RWPE2 (cell line): ENCODE results near the gene P3R3URF.

Experiments
- ATAC-seq: fragments of 200-7000 bp; cut with Tn5 transposase; 3 replicates; pipeline ENCODE4 v1.9.1; 2021; ENCODE audit warnings: low read depth
- DNase-seq: peaks from one replicate; pipeline ENCODE4 v3.0.0-alpha.2; 2020; ENCODE audit warnings: low spot score
- H3K27ac ChIP-seq: fragments of 450-650 bp; 2 replicates; pipeline ENCODE4 v1.5.1; 2017; ENCODE audit warnings: mild to moderate bottlenecking; ENCODE audit not compliant: poor library complexity, severe bottlenecking
- H3K27me3 ChIP-seq: fragments of 250-450 bp; sonication (Bioruptor Pico); 2 replicates; pipeline ENCODE4 v1.5.1; 2021; ENCODE audit warnings: mild to moderate bottlenecking, moderate library complexity; ENCODE audit not compliant: insufficient read depth, poor library complexity, severe bottlenecking
- H3K36me3 ChIP-seq: fragments of 250-450 bp; sonication (Bioruptor Pico); 2 replicates; pipeline ENCODE4 v1.5.1; 2020; ENCODE audit warnings: low read depth, mild to moderate bottlenecking, moderate library complexity
- H3K4me1 ChIP-seq: fragments of 250-450 bp; sonication (Bioruptor Pico); 2 replicates; pipeline ENCODE4 v1.5.1; 2021; ENCODE audit warnings: mild to moderate bottlenecking, moderate library complexity; ENCODE audit not compliant: insufficient read depth, poor library complexity, severe bottlenecking
- H3K4me3 ChIP-seq: fragments of 250-450 bp; sonication (Bioruptor Pico); 2 replicates; pipeline ENCODE4 v1.5.1; 2021; ENCODE audit warnings: mild to moderate bottlenecking, moderate library complexity; ENCODE audit not compliant: severe bottlenecking
- H3K9me3 ChIP-seq: fragments of 250-450 bp; sonication (Bioruptor Pico); 2 replicates; pipeline ENCODE4 v1.5.1; 2021; ENCODE audit warnings: mild to moderate bottlenecking, moderate library complexity; ENCODE audit not compliant: severe bottlenecking
- CTCF ChIP-seq: fragments of 450-650 bp; IDR thresholded peaks from one replicate; pipeline ENCODE4 v1.5.1; 2017; ENCODE audit warnings: mild to moderate bottlenecking, moderate library complexity; ENCODE audit not compliant: poor library complexity, severe bottlenecking

P3R3URF gene

GRCh38 chr1:46158312-46159281, 17.7 kb downstream of the P3R3URF start:
- no peak overlapping the region for H3K4me3 ChIP-seq
- ATAC-seq, result no peak
- H3K9me3 ChIP-seq, result no peaks in the 10 kb centered on the region
- no peak overlapping the region for H3K27ac ChIP-seq
- no peaks in the 10 kb centered on the region for H3K27me3 ChIP-seq
- H3K4me1 ChIP-seq, result no peaks in the 10 kb centered on the region
- H3K36me3 ChIP-seq, result no peaks in the 10 kb centered on the region
- DNase-seq, result no peak
- no peak for TF ChIP-seq CTCF

- ATAC-seq, result no peak
- Histone ChIP-seq H3K27me3 (no peaks in the 10 kb centered on the region), H3K4me3 (no peak overlapping the region), H3K9me3 (no peaks in the 10 kb centered on the region), H3K4me1 (no peaks in the 10 kb centered on the region), H3K36me3 (no peaks in the 10 kb centered on the region), H3K27ac (no peak overlapping the region)
- no peak for TF ChIP-seq CTCF
- no peak for DNase-seq
These were observed 18.4 kb downstream of the P3R3URF start for GRCh38 chr1:46157916-46158311.

GRCh38 chr1:46153732-46154131, 22.6 kb downstream of the P3R3URF start:
- Histone ChIP-seq H3K4me1 (no peaks in the 10 kb centered on the region), H3K27ac (no peak overlapping the region), H3K36me3 (no peaks in the 10 kb centered on the region), H3K4me3 (no peak overlapping the region), H3K9me3 (no peaks in the 10 kb centered on the region), H3K27me3 (no peaks in the 10 kb centered on the region)
- ATAC-seq (no peak), DNase-seq (no peak)
- TF ChIP-seq CTCF, result no peak

GRCh38 chr1:46153228-46153627, 23.1 kb downstream of the P3R3URF start:
- ATAC-seq, result no peak
- no peaks in the 10 kb centered on the region for H3K36me3 ChIP-seq
- no peak overlapping the region for H3K4me3 ChIP-seq
- TF ChIP-seq CTCF, result no peak
- H3K27ac ChIP-seq, result no peak overlapping the region
- H3K4me1 ChIP-seq, result no peaks in the 10 kb centered on the region
- H3K27me3 ChIP-seq, result no peaks in the 10 kb centered on the region
- DNase-seq, result no peak
- H3K9me3 ChIP-seq, result no peaks in the 10 kb centered on the region

- Histone ChIP-seq H3K4me1 (no peaks in the 10 kb centered on the region), H3K27me3 (no peaks in the 10 kb centered on the region), H3K4me3 (no peak overlapping the region), H3K9me3 (no peaks in the 10 kb centered on the region), H3K36me3 (no peaks in the 10 kb centered on the region), H3K27ac (no peak overlapping the region)
- DNase-seq (no peak), ATAC-seq (0 out of 3 replicates have a peak, but pooled peaks have one; percentile 35)
- no peak for TF ChIP-seq CTCF
These were observed 24.3 kb downstream of the P3R3URF start for GRCh38 chr1:46152016-46152415.
